Thyroid gland (tissue), 4 donors: ENCODE data around the gene NDUFS6. TPM values are rescaled to one million over a fixed set of nuclear protein-coding genes. Genes with fewer than 3 reads are reported as not detected.

Experiments
- DNase-seq, 2 donors: peaks; one replicate each; pipeline ENCODE4 v3.0.0-alpha.2; 2019
- H3K27ac ChIP-seq, 3 donors: fragments of 200-600 bp; sonication (generic); 1 replicate in 2 of 3; 2 replicates in 1 of 3; pipeline ENCODE4 v1.5.1; 2016 to 2019; ENCODE audit warnings: mild to moderate bottlenecking in 1 of 3, moderate library complexity in 1 of 3
- H3K27me3 ChIP-seq: fragments of 200-600 bp; sonication (generic); one replicate; pipeline ENCODE4 v1.5.1; 2019
- H3K36me3 ChIP-seq, 2 donors: fragments of 200-600 bp; sonication (generic); one replicate each; pipeline ENCODE4 v1.5.1; 2016 to 2019
- H3K4me1 ChIP-seq, 2 donors: fragments of 200-600 bp; sonication (generic); one replicate each; pipeline ENCODE4 v1.5.1; 2017 to 2019
- H3K4me3 ChIP-seq, 3 donors: fragments of 200-600 bp; sonication (generic); replicated peaks in 1 of 3; 1 replicate in 2 of 3; 2 replicates in 1 of 3; pipeline ENCODE4 v1.5.1; 2016; ENCODE audit warnings: mild to moderate bottlenecking in 1 of 3
- H3K9me3 ChIP-seq: fragments of 200-600 bp; sonication (generic); one replicate; pipeline ENCODE4 v1.5.1; 2017
- CTCF ChIP-seq, 6 experiments: fragments of 200-600 bp in 3 of 6; fragments of 450-650 bp in 3 of 6; sonication (generic) in 3 of 6; IDR thresholded peaks; one replicate each; pipeline ENCODE4 v1.5.1; 2016 to 2019; ENCODE audit warnings: antibody characterized with exemption in 6 of 6, mild to moderate bottlenecking in 2 of 6, inconsistent platforms in 1 of 6, moderate library complexity in 1 of 6
- POLR2A ChIP-seq, 2 donors: fragments of 450-650 bp; IDR thresholded peaks; one replicate each; pipeline ENCODE4 v1.6.1; 2017; ENCODE audit warnings: antibody characterized with exemption in 2 of 2, mild to moderate bottlenecking in 2 of 2, moderate library complexity in 1 of 2
- WGBS, 2 donors: methylation state at CpG; one replicate each; pipeline ENCODE4 v1.1.5; 2017; 5-methylcytosine and 5-hydroxymethylcytosine counted together
- intact Hi-C: fragments of 100-400 bp; cut with DNase I; formaldehyde crosslinking; loops from one replicate; pipeline ENCODE4 v1.15.1; 2023
- total RNA-seq, 4 donors: library from RNA; depleted of rRNA; stranded (reverse); fragments of >200 nt; gene quantifications; one replicate each; pipeline ENCODE4 v1.2.3, GENCODE V29; 2016

The NDUFS6 gene
- total RNA-seq, 4 donors from 2014 or later = 35.8 to 127 (median 54.4) TPM

- Histone ChIP-seq H3K27me3 (no peaks in the 10 kb centered on the region), H3K36me3 (no peaks in the 10 kb centered on the region), H3K9me3 (no peaks in the 10 kb centered on the region), H3K27ac (no peak overlapping the region), H3K4me1 (no peaks in the 10 kb centered on the region), H3K4me3 (no peak overlapping the region)
- no peak for DNase-seq
- WGBS, 2 donors = 90% methylated on average over 3 of the region's 3 CpGs; no CpG with 5 or more reads in 1 of the 2 donors
- TF ChIP-seq CTCF (IDR thresholded peaks at IDR 0.05) = no peak
- intact Hi-C loops = no loop called here
These were observed 35.3 kb upstream of the NDUFS6 start for GRCh38 chr5:1765880-1766235.

GRCh38 chr5:1767524-1768282 lies 33.5 kb upstream of the NDUFS6 start:
- no peak overlapping the region for H3K27ac ChIP-seq
- WGBS, 2 donors = 52 to 75% methylated on average over 10 to 15 of the region's 16 CpGs
- no peak overlapping the region for H3K4me3 ChIP-seq
- H3K27me3 ChIP-seq = no peaks in the 10 kb centered on the region
- H3K9me3 ChIP-seq = no peaks in the 10 kb centered on the region
- intact Hi-C loops = no loop called here
- no peaks in the 10 kb centered on the region for H3K4me1 ChIP-seq
- TF ChIP-seq CTCF (IDR thresholded peaks at IDR 0.05) = no peak
- TF ChIP-seq POLR2A (IDR thresholded peaks at IDR 0.05) = no peak
- no peak for DNase-seq
- H3K36me3 ChIP-seq = no peaks in the 10 kb centered on the region

- H3K27me3 ChIP-seq = no peaks in the 10 kb centered on the region
- DNase-seq = no peak
- H3K27ac ChIP-seq = no peak overlapping the region
- TF ChIP-seq POLR2A (IDR thresholded peaks at IDR 0.05) = no peak
- TF ChIP-seq CTCF (IDR thresholded peaks at IDR 0.05) = no peak
- 83 to 92% methylated on average over 25 to 26 of the region's 35 CpGs for WGBS, 2 donors
- no peaks in the 10 kb centered on the region for H3K4me1 ChIP-seq
- no peaks in the 10 kb centered on the region for H3K9me3 ChIP-seq
- no peak overlapping the region for H3K4me3 ChIP-seq
- intact Hi-C loops = no loop called here
- no peaks in the 10 kb centered on the region for H3K36me3 ChIP-seq
These were observed 32.8 kb upstream of the NDUFS6 start for GRCh38 chr5:1768283-1769000.

- no peaks in the 10 kb centered on the region for H3K4me1 ChIP-seq
- no peak for DNase-seq
- no peaks in the 10 kb centered on the region for H3K36me3 ChIP-seq
- H3K9me3 ChIP-seq = no peaks in the 10 kb centered on the region
- 90 to 91% methylated on average over 13 to 27 of the region's 54 CpGs for WGBS, 2 donors
- intact Hi-C loops = no loop called here
- H3K27me3 ChIP-seq = no peaks in the 10 kb centered on the region
- H3K27ac ChIP-seq = no peak overlapping the region
- TF ChIP-seq CTCF (IDR thresholded peaks at IDR 0.05) (no peak), POLR2A (IDR thresholded peaks at IDR 0.05) (no peak)
- no peak overlapping the region for H3K4me3 ChIP-seq
These were observed 32.1 kb upstream of the NDUFS6 start for GRCh38 chr5:1769017-1769640.
